Right lobe of liver (tissue), 6 donors: ENCODE measurements around the gene HOXC10. TPM values are rescaled to one million over a fixed set of nuclear protein-coding genes. Genes with fewer than 3 reads are reported as not detected.

ENCODE experiments used
- ATAC-seq, 4 donors: fragments of 200-7000 bp; cut with Tn5 transposase; one replicate each; pipeline ENCODE4 v1.9.1; 2020; ENCODE audit warnings: mild to moderate bottlenecking in 4 of 4, moderate library complexity in 4 of 4
- DNase-seq, 3 donors: peaks; one replicate each; pipeline ENCODE4 v3.0.0-alpha.2; 2020
- H3K27ac ChIP-seq, 3 donors: fragments of 200-600 bp; one replicate each; pipeline ENCODE4 v1.8.0; 2022
- H3K27me3 ChIP-seq, 2 donors: fragments of 200-600 bp; one replicate each; pipeline ENCODE4 v1.8.0; 2022
- H3K36me3 ChIP-seq, 4 donors: fragments of 200-600 bp; sonication (generic) in 1 of 4; one replicate each; pipeline versions ENCODE4 v1.5.1 to v1.8.0; 2017 to 2022; ENCODE audit warnings: control low read depth in 1 of 4
- H3K4me1 ChIP-seq, 4 donors: fragments of 200-600 bp; sonication (generic) in 1 of 4; one replicate each; pipeline versions ENCODE4 v1.5.1 to v1.8.0; 2017 to 2022; ENCODE audit warnings: control low read depth in 1 of 4
- H3K4me3 ChIP-seq, 3 donors: fragments of 200-600 bp; one replicate each; pipeline ENCODE4 v1.8.0; 2022
- H3K9me3 ChIP-seq, 4 donors: fragments of 200-600 bp; sonication (generic) in 1 of 4; one replicate each; pipeline versions ENCODE4 v1.5.1 to v1.8.0; 2017 to 2022; ENCODE audit warnings: control low read depth in 1 of 4
- CTCF ChIP-seq, 4 donors: fragments of 200-600 bp in 3 of 4; fragments of 450-650 bp in 1 of 4; IDR thresholded peaks; one replicate each; pipeline versions ENCODE4 v1.5.1 to v1.8.0; 2016 to 2022; ENCODE audit warnings: antibody characterized with exemption in 4 of 4, mild to moderate bottlenecking in 2 of 4
- POLR2A ChIP-seq: fragments of 450-650 bp; IDR thresholded peaks from one replicate; pipeline ENCODE4 v1.6.1; 2017; ENCODE audit warnings: antibody characterized with exemption, mild to moderate bottlenecking
- WGBS: methylation state at CpG from one replicate; pipeline ENCODE4 v1.1.6; 2018; ENCODE audit warnings: low coverage, low lambda C conversion rate; ENCODE audit not compliant: insufficient coverage; ENCODE audit errors: missing lambda C conversion rate; 5-methylcytosine and 5-hydroxymethylcytosine counted together
- intact Hi-C, 2 donors: fragments of 100-400 bp; cut with DNase I; formaldehyde crosslinking; loops; one replicate each; pipeline versions ENCODE4 v1.11.2 to v1.14.1; 2022
- total RNA-seq, 6 experiments: library from RNA; depleted of rRNA in 2 of 6; stranded (reverse); fragments of >200 nt in 2 of 6; fragmentation: NEBNext Ultra II Directional in 3 of 6; extraction: Animal tissue kit (Norgen Biotek cat#: 25700) in 3 of 6; gene quantifications; one replicate each; pipeline versions ENCODE4 v1.1.0 to v1.2.4, GENCODE V29; 2016 to 2023
- donor health status: DM: no; HTN: yes; CAD: no.
- donor health status: DM: no; HTN: no; CAD: no.
- donor health status: DM: no; HTN: no; CAD: no.
- donor health status: DM: no; HTN: yes; CAD: no.
- donor health status: DM: no; HTN: yes; CAD: no.

HOXC10 gene
- total RNA-seq, 6 experiments from 2014 or later = not detected

GRCh38 chr12:54017027-54017788 is 32.3 kb downstream of the HOXC10 start:
- intact Hi-C loops = no loop called here
- DNase-seq = no peak
- peak overlapping the region; percentile 6 to 39 (median 14) for H3K4me3 ChIP-seq
- peaks cover 0 to 71% of the 10 kb centered on the region in 2 donors for H3K27me3 ChIP-seq
- no peaks in the 10 kb centered on the region for H3K9me3 ChIP-seq
- H3K27ac ChIP-seq = no peak overlapping the region
- TF ChIP-seq CTCF (IDR thresholded peaks at IDR 0.05) (no peak), POLR2A (no peak)
- no peaks in the 10 kb centered on the region for H3K36me3 ChIP-seq
- peak in 3 of 4 donors; percentile 33 to 42 (median 34) for ATAC-seq
- WGBS = 6% methylated on average over 21 of the region's 24 CpGs
- H3K4me1 ChIP-seq = peaks cover 0 to 4% (median 0%) of the 10 kb centered on the region in 4 donors

DNA sequence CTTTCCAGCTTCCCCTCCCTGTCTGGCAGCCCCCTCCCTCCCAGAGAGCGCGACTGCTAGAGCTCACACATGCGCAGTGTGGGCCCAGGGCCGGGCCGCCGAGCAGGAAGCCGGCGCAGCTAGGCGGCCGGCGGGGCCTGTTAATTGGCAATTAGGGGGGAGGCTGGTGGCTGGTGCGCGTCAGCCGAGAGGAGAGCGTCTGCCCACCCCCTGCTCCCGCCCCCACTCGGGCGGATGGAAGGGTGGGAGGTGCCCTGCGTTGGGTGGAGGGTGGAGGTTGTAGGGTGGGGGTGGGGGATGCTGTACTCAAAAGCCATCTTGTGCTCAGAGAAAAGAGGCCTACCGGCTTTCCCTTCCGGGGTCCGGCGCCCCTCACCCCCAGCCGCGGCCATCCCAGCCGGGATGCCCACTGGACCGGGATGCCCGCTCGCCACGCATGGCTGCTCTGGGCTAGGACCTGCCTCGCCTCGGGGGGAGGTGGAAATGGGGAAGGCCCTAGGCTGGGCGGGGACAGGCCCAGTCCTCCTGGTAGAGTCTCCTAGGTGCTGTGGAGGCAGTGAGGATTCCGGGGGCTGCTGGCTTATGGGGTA is 33.0 kb downstream of the HOXC10 start:
- TF ChIP-seq POLR2A = no peak
- no peak for TF ChIP-seq CTCF (IDR thresholded peaks at IDR 0.05)
- Histone ChIP-seq H3K4me1 (peaks cover 0 to 4% (median 0%) of the 10 kb centered on the region in 4 donors), H3K36me3 (no peaks in the 10 kb centered on the region), H3K27ac (no peak overlapping the region), H3K27me3 (peaks cover 0 to 69% of the 10 kb centered on the region in 2 donors), H3K4me3 (peak overlapping the region; percentile 6 to 39 (median 14)), H3K9me3 (no peaks in the 10 kb centered on the region)
- WGBS = 0% methylated on average over 10 of the region's 34 CpGs
- intact Hi-C loops = no loop called here
- ATAC-seq (peak; percentile 66 to 85 (median 76)), DNase-seq (peak in 2 of 3 donors; percentile 68 to 69)

GRCh38 chr12:54018468-54018984 is 33.6 kb downstream of the HOXC10 start:
- DNase-seq = no peak
- H3K4me3 ChIP-seq = no peak overlapping the region
- no peak for TF ChIP-seq CTCF (IDR thresholded peaks at IDR 0.05)
- TF ChIP-seq POLR2A = no peak
- peaks cover 0 to 4% (median 0%) of the 10 kb centered on the region in 4 donors for H3K4me1 ChIP-seq
- no peak for ATAC-seq
- no peaks in the 10 kb centered on the region for H3K9me3 ChIP-seq
- 25% methylated on average over 13 of the region's 29 CpGs for WGBS
- peaks cover 0 to 63% of the 10 kb centered on the region in 2 donors for H3K27me3 ChIP-seq
- intact Hi-C loops = no loop called here
- H3K36me3 ChIP-seq = no peaks in the 10 kb centered on the region
- no peak overlapping the region for H3K27ac ChIP-seq

GRCh38 chr12:54019091-54019811 is 34.3 kb downstream of the HOXC10 start:
- ATAC-seq (no peak), DNase-seq (no peak)
- Histone ChIP-seq H3K36me3 (no peaks in the 10 kb centered on the region), H3K4me1 (peaks cover 0 to 4% (median 0%) of the 10 kb centered on the region in 4 donors), H3K4me3 (no peak overlapping the region), H3K27me3 (peaks cover 0 to 59% of the 10 kb centered on the region in 2 donors), H3K27ac (no peak overlapping the region), H3K9me3 (no peaks in the 10 kb centered on the region)
- intact Hi-C loops = no loop called here
- TF ChIP-seq POLR2A (no peak), CTCF (IDR thresholded peaks at IDR 0.05) (no peak)
- 21% methylated on average over 35 of the region's 43 CpGs for WGBS
